Stimulated activated CD4-positive, alpha-beta T cell treated with anti-CD3 and anti-CD28 coated beads, TNF-alpha, amount 100 ng/mL, for 4 hours (primary cell): Measurements from ENCODE around the gene HMGA1.

ENCODE experiments used
- DNase-seq, 3 experiments: peaks; one replicate each; pipeline ENCODE4 v3.0.0-alpha.2; 2020; ENCODE audit warnings: low read depth in 3 of 3

HMGA1 gene

GRCh38 chr6:34236443-34237315 lies at the start of gene HMGA1:
HMGA1 (plus strand) TSS chr6:34236873; CDS start chr6:34240781, 3,908 bp downstream.
- DNase-seq, result peak; percentile 87 to 91 (median 90)

GRCh38 chr6:34189806-34190503 lies 46.7 kb upstream of the HMGA1 start:
- DNase-seq, result peak in 2 of 3 experiments; percentile 29 to 34

DNA sequence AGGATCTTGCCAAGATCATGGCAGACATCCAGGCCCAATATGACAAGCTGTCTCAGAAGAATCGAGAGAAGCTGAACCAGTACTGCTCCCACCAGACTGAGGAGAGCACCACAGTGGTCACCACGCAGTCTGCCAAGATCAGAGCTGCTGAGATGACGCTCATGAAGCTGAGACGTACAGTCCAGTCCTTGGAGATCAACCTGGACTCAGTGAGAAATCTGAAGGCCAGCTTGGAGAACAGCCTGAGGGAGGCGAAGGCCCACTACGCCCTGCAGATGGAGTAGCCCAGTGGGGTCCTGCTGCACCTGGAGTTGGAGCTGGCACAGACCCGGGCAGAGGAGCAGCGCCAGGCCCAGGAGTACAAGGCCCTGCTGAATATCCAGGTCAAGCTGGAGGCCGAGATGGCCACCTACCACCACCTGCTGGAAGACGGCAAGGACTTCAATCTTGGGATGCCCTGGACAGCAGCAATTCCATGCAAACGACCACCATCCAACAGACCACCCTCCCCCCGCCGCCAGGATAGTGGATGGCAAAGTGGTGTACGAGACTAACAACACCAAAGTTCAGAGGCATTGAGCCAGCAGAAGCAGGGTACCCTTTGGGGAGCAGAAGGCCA lies 46.1 kb upstream of the HMGA1 start:
- DNase-seq, result no peak

DNA sequence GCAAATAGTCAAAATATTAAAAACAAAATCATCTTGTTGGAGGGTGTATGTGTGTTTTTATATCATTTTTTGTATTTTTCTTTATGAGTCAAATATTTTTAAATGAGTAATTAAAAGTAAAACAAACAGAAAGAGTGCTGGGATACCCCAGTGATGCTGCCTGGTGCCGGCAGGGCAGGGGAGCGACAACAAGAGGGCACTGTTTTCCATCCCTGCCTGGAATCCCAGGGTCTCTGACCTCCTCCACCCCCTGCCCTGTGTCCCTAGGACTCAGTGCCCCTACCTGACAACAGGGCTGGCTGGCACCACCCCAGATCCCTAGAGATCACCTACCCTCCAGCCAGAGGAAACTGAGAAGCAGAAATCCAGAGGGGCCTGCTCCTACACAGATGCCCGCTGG lies 41.9 kb upstream of the HMGA1 start:
- DNase-seq, result no peak

DNA sequence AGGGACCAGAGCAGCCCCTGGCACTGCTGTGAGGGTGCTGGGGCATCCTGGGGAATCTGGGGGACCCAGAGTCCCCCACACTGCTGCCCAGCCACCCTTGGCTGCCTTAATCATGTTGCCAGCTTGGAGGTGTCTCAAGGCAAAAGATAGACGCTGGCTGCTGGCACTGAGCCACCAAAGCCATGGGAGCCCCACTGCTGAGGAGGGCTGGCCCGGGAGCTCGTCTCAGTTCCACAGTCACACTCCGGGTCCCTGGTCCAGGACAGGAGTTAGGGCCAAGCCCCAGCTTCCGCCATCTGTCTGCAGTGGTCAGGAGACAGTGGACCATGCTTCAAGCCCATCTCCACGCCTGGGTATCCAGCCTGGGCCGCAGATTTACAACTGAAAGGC lies 41.0 kb upstream of the HMGA1 start:
- DNase-seq, result no peak

DNA sequence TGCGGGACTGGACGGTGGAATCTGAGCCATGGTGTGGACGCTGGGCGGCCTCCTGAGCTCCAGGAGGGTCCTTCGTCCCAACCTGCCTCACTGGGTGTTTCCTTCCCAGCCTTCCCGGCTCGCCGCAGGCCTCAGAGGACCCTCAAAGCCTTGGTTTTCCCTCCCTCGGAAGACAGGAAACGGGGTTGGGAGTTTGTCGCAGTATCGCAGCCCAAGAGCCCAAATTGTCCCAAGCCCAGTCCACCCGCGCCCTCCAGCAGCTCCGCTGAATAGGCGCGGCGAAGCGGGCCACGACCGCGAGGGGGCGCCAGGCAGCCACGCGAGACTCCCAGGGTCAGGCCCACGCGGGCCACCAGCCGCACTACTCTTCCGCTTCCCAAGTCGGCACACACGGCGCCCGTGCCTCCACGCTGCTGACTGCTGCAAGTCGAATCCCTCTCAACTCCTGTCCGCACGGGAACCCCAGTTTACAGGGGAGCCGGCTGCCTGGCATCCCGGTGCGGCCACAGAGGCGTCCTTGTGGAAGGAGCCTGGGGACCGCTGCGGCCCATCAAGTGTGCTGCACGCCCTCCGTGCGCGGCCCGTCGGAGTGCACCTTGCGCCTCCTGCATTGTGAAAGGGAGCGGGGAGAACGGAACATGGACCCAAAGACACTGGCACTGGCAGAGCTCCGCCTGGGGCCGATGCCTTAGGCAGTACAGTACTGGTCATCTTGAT lies 40.4 kb upstream of the HMGA1 start:
- peak; percentile 83 to 92 (median 88) for DNase-seq

- no peak for DNase-seq
Measured at GRCh38 chr6:34196833-34197195, 39.9 kb upstream of the HMGA1 start.

GRCh38 chr6:34200340-34200971 lies 36.2 kb upstream of the HMGA1 start:
- DNase-seq, result no peak

GRCh38 chr6:34201455-34202107 lies 35.1 kb upstream of the HMGA1 start:
- no peak for DNase-seq

DNA sequence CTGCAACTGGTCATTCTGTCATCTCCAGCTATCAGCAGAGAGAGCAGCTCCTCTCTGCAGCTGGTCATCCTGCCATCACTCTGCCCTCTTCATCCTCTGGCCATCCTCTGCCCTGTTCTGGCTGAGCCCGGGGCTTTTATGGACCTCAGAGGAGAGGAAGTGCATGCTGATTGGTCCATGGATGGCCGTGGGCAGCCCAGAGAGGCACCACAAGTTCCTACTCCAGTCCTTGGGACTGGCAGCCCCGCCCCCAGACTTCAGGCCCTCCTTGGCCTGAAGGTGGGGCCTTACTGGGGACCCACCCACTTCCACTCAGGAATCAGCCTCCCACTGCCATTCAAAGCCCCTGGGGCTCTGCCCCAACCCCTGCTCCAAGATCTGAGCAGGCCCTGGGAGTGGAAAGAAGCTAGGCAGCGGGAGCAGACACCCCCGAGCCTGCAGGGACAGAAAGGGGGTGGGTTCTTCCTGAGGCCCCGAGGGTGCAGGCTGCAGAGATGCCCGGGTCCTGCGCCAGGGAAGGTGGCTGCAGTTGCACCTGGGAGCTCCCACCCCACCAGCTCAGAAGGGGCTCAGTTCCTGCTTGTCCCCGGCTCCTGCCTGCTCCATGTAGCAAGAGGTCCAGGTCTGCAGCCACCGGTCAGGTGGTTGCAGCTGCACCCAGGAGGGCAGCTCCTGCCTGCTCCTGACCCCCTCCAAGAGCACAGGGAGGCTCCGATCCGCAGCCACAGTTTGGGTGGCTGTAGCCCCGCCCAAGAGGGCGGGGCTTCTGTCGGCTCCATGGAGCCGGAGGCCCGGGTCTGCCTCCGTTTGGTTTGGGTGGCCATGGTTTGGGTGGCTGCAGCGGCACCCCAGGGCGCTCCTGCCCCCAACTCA lies 34.1 kb upstream of the HMGA1 start:
- DNase-seq, result no peak

DNA sequence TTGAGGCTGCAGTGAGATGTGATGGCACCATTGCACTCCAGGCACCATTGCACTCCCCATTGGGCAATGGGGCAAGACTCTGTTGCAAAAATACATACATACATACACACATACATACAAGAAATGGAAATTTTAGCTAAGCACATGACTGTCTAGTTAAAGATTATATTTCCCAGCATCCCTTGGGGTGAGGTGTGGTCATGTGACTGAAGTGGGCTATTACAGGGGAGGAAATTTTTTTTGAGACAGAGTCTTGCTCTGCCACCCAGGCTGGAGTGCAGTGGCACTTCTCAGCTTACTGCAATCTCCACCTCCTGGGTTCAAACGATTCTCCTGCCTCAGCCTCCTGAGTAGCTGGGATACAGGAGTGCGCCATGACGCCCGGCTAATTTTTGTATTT lies 32.0 kb upstream of the HMGA1 start:
- DNase-seq, result no peak

DNA sequence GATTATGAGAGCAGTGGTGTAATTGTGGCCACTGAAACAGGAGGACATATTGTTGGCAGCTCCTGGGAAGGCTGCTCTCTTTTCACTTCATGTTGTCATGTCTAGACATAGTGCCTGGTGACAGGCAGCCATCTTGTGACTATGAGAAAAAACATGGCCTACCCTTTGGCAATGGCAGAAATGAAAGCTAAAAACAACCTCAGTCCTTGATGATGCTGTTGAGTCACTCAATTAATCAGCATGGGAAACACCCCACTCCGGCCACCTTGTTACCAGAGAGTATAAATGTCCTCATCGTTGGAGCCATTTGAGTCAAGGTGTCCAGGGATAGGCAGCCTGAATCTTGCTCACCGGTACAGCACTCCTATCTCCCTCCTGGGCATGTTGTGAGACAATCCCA lies 31.2 kb upstream of the HMGA1 start:
- no peak for DNase-seq

DNA sequence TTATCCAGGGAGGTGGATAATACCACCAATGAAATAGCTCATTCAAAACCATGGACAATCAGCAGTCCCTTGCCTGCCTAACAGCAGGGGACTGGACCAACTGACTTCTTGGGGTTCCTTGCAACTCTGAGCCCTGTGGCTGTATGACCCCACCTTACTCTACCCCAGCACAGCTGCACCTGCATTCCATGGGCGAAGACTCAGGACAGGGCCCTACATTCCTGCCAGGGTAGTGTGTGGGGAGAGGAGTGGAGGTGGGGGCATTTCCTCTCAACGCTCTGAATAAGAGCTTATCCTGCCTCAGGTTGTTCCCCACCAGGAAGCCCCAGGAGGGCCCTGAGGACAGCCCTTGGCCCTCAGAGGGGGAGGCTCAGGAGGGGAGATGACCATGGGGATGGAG lies 30.8 kb upstream of the HMGA1 start:
- no peak for DNase-seq

DNA sequence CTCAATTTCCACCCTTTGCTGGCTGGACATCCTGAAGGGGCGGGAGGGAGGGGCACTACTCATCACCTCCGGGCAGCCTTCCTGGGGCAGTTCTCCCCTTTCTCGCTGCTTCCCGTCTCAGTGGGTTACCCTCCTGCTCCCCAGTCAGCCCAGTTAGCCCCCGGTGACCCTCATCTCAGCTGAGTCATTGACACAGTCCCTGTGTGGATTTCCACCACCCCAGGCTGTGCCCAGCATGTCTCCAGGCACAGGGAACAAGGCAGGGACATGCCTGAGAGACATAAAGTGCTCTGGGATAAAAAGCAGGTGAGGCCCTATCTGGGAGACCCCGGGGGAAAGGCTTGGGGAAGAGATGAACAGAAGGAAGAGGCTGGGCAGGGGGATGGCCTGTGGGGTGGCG lies 29.9 kb upstream of the HMGA1 start:
- DNase-seq, result no peak

GRCh38 chr6:34207695-34208443 lies 28.8 kb upstream of the HMGA1 start:
- no peak for DNase-seq

- no peak for DNase-seq
Measured at GRCh38 chr6:34213772-34214171, 22.9 kb upstream of the HMGA1 start.

DNA sequence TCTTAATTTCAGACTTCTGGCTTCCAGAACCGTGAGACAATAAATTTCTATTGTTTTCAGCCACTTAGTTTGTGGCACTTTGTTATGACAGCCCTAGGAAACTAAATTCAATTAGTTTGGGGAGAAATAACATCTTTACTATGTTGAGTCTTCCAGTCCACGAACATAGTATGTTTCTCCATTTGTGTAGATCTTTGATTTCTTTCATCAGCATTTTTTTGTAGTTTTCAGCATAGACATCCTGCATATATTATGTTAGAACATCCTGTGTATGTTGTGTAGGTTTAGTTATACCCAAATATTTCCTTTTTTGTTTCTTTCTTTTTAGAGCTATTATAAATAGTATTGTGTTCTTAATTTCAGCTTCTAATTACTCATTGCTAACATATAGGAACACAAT lies 18.0 kb upstream of the HMGA1 start:
- DNase-seq, result no peak

DNA sequence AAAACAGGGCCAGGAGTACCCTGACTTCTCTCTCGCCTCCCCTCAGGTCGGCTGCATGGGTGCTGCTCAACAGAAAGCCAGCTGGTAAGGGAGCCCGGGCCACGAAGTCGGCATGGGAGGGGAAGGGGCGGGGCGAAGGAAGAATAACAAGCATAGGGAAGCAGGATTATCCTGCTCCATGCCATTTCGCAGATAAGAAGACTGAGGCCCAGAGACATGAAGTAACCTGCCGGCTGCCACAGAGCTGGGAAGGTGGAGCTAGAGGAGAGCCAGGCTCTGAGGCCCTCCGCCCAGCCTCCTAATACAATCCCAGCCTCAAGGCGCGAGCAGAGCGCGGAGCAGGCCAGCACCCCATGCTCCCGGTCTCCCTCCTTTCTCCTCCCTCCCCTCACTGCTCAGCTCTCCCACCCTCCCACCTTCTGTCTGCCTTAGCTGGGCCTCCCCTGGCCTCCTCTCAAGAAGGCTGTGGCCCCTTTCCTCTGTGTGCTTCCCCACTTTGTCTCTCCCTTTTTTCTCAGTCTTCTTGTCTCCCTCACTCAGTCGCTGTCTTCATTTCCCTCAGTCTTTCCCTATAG lies 13.2 kb upstream of the HMGA1 start:
- DNase-seq, result no peak
